ENCODE measurements around the gene CCDC197. TPM values are rescaled to one million over a fixed set of nuclear protein-coding genes. Genes with fewer than 3 reads are reported as not detected.

CCDC197 gene
- total and polyA plus RNA-seq, 4 donors, result not detected

DNA sequence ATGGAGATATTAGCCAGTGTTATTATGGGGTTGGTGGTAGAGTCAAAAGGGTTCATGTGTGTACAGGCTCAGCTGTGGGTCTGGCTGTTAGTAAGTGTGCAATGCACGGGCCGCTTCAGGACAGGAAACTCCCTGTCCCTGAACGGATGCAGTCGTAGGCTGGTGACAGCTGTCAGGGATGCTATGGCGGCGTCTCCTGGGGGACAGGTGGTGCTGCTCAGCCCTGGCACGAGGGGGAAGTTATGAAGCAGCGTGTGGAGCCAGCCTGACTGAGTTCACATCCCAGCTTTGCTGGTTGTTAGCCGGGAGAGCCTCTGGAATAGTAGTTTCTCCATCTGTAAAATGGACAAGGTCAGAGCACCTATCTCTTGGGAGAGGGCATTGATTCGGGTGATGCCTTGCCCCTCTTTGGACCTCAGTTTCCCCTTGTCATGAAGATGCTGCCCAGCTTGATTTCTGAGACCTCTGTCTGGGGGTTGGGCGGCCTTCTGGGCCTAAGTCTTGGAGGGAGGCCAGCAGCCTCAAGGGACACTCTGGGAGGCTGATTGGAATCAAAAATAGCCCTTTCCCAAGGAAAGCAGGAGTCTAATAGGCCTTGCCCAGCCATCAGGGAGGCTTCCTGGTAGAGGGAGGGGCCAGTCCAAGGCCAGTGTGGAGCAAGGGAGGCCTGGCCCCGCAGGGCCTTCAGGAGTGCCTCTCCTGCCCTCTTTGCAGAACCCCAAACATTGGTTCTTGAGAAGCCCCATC, 27.8 kb upstream of the CCDC197 start:
- H3K4me1 ChIP-seq (ENCODE audit: control insufficient read depth in 4 of 4, insufficient read depth in 4 of 4, low read length in 3 of 4), result peaks cover 0 to 8% (median 2%) of the 10 kb centered on the region in 4 donors
- WGBS, result 79% methylated on average over 12 of the region's 12 CpGs
- H3K9ac ChIP-seq (ENCODE audit: low read depth in 1 of 2, low read length in 2 of 2), result no peak overlapping the region
- no peaks in the 10 kb centered on the region for H3K9me3 ChIP-seq (ENCODE audit: control insufficient read depth in 4 of 4, low read length in 3 of 4)
- no peak overlapping the region for H3K4me3 ChIP-seq (ENCODE audit: low read depth in 1 of 3, low read length in 3 of 3)
- TF ChIP-seq EGR1 (IDR thresholded peaks at IDR 0.05; ENCODE audit: low read depth in 2 of 2) (no peak), RAD21 (IDR thresholded peaks at IDR 0.05) (no peak), HNF4G (IDR thresholded peaks at IDR 0.05) (no peak), HNF4A (conservative IDR thresholded peaks at IDR 0.05) (no peak), JUND (IDR thresholded peaks at IDR 0.05) (no peak), SP1 (IDR thresholded peaks at IDR 0.05) (no peak), FOXA2 (IDR thresholded peaks at IDR 0.05) (no peak)
- TF ChIP-seq, protein P1, sequence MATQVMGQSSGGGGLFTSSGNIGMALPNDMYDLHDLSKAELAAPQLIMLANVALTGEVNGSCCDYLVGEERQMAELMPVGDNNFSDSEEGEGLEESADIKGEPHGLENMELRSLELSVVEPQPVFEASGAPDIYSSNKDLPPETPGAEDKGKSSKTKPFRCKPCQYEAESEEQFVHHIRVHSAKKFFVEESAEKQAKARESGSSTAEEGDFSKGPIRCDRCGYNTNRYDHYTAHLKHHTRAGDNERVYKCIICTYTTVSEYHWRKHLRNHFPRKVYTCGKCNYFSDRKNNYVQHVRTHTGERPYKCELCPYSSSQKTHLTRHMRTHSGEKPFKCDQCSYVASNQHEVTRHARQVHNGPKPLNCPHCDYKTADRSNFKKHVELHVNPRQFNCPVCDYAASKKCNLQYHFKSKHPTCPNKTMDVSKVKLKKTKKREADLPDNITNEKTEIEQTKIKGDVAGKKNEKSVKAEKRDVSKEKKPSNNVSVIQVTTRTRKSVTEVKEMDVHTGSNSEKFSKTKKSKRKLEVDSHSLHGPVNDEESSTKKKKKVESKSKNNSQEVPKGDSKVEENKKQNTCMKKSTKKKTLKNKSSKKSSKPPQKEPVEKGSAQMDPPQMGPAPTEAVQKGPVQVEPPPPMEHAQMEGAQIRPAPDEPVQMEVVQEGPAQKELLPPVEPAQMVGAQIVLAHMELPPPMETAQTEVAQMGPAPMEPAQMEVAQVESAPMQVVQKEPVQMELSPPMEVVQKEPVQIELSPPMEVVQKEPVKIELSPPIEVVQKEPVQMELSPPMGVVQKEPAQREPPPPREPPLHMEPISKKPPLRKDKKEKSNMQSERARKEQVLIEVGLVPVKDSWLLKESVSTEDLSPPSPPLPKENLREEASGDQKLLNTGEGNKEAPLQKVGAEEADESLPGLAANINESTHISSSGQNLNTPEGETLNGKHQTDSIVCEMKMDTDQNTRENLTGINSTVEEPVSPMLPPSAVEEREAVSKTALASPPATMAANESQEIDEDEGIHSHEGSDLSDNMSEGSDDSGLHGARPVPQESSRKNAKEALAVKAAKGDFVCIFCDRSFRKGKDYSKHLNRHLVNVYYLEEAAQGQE (IDR thresholded peaks at IDR 0.05), result no peak
- TF ChIP-seq, protein P2, sequence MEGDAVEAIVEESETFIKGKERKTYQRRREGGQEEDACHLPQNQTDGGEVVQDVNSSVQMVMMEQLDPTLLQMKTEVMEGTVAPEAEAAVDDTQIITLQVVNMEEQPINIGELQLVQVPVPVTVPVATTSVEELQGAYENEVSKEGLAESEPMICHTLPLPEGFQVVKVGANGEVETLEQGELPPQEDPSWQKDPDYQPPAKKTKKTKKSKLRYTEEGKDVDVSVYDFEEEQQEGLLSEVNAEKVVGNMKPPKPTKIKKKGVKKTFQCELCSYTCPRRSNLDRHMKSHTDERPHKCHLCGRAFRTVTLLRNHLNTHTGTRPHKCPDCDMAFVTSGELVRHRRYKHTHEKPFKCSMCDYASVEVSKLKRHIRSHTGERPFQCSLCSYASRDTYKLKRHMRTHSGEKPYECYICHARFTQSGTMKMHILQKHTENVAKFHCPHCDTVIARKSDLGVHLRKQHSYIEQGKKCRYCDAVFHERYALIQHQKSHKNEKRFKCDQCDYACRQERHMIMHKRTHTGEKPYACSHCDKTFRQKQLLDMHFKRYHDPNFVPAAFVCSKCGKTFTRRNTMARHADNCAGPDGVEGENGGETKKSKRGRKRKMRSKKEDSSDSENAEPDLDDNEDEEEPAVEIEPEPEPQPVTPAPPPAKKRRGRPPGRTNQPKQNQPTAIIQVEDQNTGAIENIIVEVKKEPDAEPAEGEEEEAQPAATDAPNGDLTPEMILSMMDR (IDR thresholded peaks at IDR 0.05; ENCODE audit: low read depth, low read length, missing input control), result no peak
- no peak overlapping the region for H3K27ac ChIP-seq (ENCODE audit: low read depth in 1 of 2, low read length in 2 of 2)
- H3K27me3 ChIP-seq (ENCODE audit: control insufficient read depth in 4 of 4, insufficient read depth in 4 of 4, low read length in 3 of 4), result no peaks in the 10 kb centered on the region
- H3K36me3 ChIP-seq (ENCODE audit: control insufficient read depth in 4 of 4, insufficient read depth in 3 of 4, low read depth in 1 of 4, low read length in 3 of 4), result no peaks in the 10 kb centered on the region
- no peak for DNase-seq (ENCODE audit: low spot score)

DNA sequence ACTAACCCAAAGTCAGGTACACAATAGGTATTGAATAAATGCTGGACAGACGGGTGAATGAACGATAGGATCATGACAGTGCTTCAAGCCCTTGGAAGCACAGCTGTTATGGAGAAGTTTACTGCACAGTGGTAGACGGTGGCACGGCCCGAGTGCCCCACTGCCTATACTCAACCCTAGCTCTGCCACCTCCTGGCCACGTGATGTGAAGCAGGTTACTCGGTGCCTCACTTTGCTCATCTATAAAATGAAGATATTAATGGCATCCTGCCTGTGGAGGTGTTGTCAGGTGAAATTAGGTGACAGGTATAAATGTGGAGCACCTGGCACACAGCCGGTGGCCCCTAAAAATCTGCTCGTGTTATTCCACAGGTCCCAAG, 26.5 kb upstream of the CCDC197 start:
- Histone ChIP-seq H3K27me3 (ENCODE audit: control insufficient read depth in 4 of 4, insufficient read depth in 4 of 4, low read length in 3 of 4) (no peaks in the 10 kb centered on the region), H3K9ac (ENCODE audit: low read depth in 1 of 2, low read length in 2 of 2) (no peak overlapping the region), H3K9me3 (ENCODE audit: control insufficient read depth in 4 of 4, low read length in 3 of 4) (no peaks in the 10 kb centered on the region), H3K4me3 (ENCODE audit: low read depth in 1 of 3, low read length in 3 of 3) (peak overlapping the region in 2 of 3 donors; percentile 2 to 47), H3K4me1 (ENCODE audit: control insufficient read depth in 4 of 4, insufficient read depth in 4 of 4, low read length in 3 of 4) (peaks cover 0 to 8% (median 2%) of the 10 kb centered on the region in 4 donors), H3K27ac (ENCODE audit: low read depth in 1 of 2, low read length in 2 of 2) (no peak overlapping the region), H3K36me3 (ENCODE audit: control insufficient read depth in 4 of 4, insufficient read depth in 3 of 4, low read depth in 1 of 4, low read length in 3 of 4) (no peaks in the 10 kb centered on the region)
- TF ChIP-seq, protein P3, sequence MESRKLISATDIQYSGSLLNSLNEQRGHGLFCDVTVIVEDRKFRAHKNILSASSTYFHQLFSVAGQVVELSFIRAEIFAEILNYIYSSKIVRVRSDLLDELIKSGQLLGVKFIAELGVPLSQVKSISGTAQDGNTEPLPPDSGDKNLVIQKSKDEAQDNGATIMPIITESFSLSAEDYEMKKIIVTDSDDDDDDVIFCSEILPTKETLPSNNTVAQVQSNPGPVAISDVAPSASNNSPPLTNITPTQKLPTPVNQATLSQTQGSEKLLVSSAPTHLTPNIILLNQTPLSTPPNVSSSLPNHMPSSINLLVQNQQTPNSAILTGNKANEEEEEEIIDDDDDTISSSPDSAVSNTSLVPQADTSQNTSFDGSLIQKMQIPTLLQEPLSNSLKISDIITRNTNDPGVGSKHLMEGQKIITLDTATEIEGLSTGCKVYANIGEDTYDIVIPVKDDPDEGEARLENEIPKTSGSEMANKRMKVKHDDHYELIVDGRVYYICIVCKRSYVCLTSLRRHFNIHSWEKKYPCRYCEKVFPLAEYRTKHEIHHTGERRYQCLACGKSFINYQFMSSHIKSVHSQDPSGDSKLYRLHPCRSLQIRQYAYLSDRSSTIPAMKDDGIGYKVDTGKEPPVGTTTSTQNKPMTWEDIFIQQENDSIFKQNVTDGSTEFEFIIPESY (IDR thresholded peaks at IDR 0.05), result no peak
- peak; percentile 39 to 58 for TF ChIP-seq RAD21 (IDR thresholded peaks at IDR 0.05)
- no peak for TF ChIP-seq RXRA (IDR thresholded peaks at IDR 0.05)
- TF ChIP-seq FOXA1 (IDR thresholded peaks at IDR 0.05), result no peak
- no peak for TF ChIP-seq EGR1 (IDR thresholded peaks at IDR 0.05; ENCODE audit: low read depth in 2 of 2)
- WGBS, result 42% methylated on average over 9 of the region's 9 CpGs
- DNase-seq (ENCODE audit: low spot score), result no peak
